WTC11 (cell line): ENCODE results near the gene LARP4B.

ENCODE experiments used
- AFF4 ChIP-seq: sonication (generic); formaldehyde crosslinking; IDR thresholded peaks from 2 replicates; pipeline ENCODE4 v1.8.1; 2023; ENCODE audit warnings: mild to moderate bottlenecking, missing genetic modification reagents, borderline replicate concordance
- ETV6 ChIP-seq: sonication (generic); formaldehyde crosslinking; IDR thresholded peaks from 2 replicates; pipeline ENCODE4 v1.8.1; 2022; ENCODE audit warnings: mild to moderate bottlenecking, missing genetic modification reagents
- FOXP1 ChIP-seq: sonication (generic); formaldehyde crosslinking; IDR thresholded peaks from 2 replicates; pipeline ENCODE4 v1.8.0; 2022; ENCODE audit warnings: missing genetic modification reagents, mild to moderate bottlenecking, moderate library complexity, borderline replicate concordance
- MAX ChIP-seq: sonication (generic); formaldehyde crosslinking; IDR thresholded peaks from 2 replicates; pipeline ENCODE4 v1.8.0; 2022; ENCODE audit warnings: mild to moderate bottlenecking, missing genetic modification reagents
- NFYB ChIP-seq: sonication (generic); formaldehyde crosslinking; conservative IDR thresholded peaks from 2 replicates; pipeline ENCODE4 v1.8.0; 2022; ENCODE audit warnings: low read depth, missing genetic modification reagents
- PRDM15 ChIP-seq: sonication (generic); formaldehyde crosslinking; IDR thresholded peaks from 2 replicates; pipeline ENCODE4 v1.8.0; 2022; ENCODE audit warnings: missing genetic modification reagents
- SMAD3 ChIP-seq: sonication (generic); formaldehyde crosslinking; IDR thresholded peaks from 2 replicates; pipeline ENCODE4 v1.8.0; 2022; ENCODE audit warnings: missing genetic modification reagents, mild to moderate bottlenecking, borderline replicate concordance
- ZBTB21 ChIP-seq: sonication (generic); formaldehyde crosslinking; IDR thresholded peaks from 2 replicates; pipeline ENCODE4 v1.8.1; 2023; ENCODE audit warnings: mild to moderate bottlenecking, missing genetic modification reagents, borderline replicate concordance
- ZNF232 ChIP-seq: sonication (generic); formaldehyde crosslinking; IDR thresholded peaks from 2 replicates; pipeline ENCODE4 v1.8.0; 2022; ENCODE audit warnings: mild to moderate bottlenecking, missing genetic modification reagents
- TF ChIP-seq, protein P1 (sequence below): fragments of 200-600 bp; IDR thresholded peaks from 2 replicates; pipeline ENCODE4 v1.8.0; 2022; ENCODE audit warnings: antibody characterized with exemption
- TF ChIP-seq, protein P2 (sequence below): sonication (generic); formaldehyde crosslinking; IDR thresholded peaks from 2 replicates; pipeline ENCODE4 v1.8.1; 2022; ENCODE audit warnings: low read depth, mild to moderate bottlenecking, moderate library complexity, missing genetic modification reagents, borderline replicate concordance
- TF ChIP-seq, protein P3 (sequence below): sonication (generic); formaldehyde crosslinking; IDR thresholded peaks from 2 replicates; pipeline ENCODE4 v1.8.1; 2023; ENCODE audit warnings: mild to moderate bottlenecking, missing genetic modification reagents
- TF ChIP-seq, protein P4 (sequence below): fragments of 250-450 bp; sonication (Bioruptor Pico); IDR thresholded peaks from 2 replicates; pipeline ENCODE4 v1.9.0; 2021; ENCODE audit warnings: mild to moderate bottlenecking

DNA sequence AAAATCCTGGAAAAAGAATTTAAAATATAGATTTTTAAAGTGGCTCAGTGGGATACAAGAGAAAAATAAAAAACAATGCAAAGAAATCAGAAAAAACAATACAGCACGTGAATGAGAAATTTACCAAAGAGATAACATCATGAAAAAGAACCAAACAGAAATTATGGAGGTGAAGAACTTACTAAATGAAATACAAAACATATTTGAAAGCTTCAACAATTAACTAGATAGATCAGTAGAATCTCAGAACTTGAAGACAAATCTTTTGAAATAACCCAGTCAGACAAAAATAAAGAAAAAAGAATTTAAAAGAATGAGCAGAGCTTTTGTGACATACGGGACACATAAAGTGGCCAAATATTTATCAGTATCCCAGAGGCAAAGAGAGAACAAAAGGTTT is 170.9 kb downstream of the LARP4B start:
- TF ChIP-seq NFYB (no peak), FOXP1 (no peak), ZBTB21 (CRISPR knock-in tag) (no peak), ETV6 (CRISPR knock-in tag) (no peak), MAX (CRISPR knock-in tag) (no peak), PRDM15 (CRISPR knock-in tag) (no peak), SMAD3 (CRISPR knock-in tag) (no peak), ZNF232 (no peak), AFF4 (no peak)
- TF ChIP-seq, protein P1, sequence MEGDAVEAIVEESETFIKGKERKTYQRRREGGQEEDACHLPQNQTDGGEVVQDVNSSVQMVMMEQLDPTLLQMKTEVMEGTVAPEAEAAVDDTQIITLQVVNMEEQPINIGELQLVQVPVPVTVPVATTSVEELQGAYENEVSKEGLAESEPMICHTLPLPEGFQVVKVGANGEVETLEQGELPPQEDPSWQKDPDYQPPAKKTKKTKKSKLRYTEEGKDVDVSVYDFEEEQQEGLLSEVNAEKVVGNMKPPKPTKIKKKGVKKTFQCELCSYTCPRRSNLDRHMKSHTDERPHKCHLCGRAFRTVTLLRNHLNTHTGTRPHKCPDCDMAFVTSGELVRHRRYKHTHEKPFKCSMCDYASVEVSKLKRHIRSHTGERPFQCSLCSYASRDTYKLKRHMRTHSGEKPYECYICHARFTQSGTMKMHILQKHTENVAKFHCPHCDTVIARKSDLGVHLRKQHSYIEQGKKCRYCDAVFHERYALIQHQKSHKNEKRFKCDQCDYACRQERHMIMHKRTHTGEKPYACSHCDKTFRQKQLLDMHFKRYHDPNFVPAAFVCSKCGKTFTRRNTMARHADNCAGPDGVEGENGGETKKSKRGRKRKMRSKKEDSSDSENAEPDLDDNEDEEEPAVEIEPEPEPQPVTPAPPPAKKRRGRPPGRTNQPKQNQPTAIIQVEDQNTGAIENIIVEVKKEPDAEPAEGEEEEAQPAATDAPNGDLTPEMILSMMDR = no peak
- TF ChIP-seq, protein P2, sequence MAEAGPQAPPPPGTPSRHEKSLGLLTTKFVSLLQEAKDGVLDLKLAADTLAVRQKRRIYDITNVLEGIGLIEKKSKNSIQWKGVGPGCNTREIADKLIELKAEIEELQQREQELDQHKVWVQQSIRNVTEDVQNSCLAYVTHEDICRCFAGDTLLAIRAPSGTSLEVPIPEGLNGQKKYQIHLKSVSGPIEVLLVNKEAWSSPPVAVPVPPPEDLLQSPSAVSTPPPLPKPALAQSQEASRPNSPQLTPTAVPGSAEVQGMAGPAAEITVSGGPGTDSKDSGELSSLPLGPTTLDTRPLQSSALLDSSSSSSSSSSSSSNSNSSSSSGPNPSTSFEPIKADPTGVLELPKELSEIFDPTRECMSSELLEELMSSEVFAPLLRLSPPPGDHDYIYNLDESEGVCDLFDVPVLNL (CRISPR knock-in tag) = no peak
- TF ChIP-seq, protein P3, sequence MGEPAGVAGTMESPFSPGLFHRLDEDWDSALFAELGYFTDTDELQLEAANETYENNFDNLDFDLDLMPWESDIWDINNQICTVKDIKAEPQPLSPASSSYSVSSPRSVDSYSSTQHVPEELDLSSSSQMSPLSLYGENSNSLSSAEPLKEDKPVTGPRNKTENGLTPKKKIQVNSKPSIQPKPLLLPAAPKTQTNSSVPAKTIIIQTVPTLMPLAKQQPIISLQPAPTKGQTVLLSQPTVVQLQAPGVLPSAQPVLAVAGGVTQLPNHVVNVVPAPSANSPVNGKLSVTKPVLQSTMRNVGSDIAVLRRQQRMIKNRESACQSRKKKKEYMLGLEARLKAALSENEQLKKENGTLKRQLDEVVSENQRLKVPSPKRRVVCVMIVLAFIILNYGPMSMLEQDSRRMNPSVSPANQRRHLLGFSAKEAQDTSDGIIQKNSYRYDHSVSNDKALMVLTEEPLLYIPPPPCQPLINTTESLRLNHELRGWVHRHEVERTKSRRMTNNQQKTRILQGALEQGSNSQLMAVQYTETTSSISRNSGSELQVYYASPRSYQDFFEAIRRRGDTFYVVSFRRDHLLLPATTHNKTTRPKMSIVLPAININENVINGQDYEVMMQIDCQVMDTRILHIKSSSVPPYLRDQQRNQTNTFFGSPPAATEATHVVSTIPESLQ (CRISPR knock-in tag) = no peak
- TF ChIP-seq, protein P4, sequence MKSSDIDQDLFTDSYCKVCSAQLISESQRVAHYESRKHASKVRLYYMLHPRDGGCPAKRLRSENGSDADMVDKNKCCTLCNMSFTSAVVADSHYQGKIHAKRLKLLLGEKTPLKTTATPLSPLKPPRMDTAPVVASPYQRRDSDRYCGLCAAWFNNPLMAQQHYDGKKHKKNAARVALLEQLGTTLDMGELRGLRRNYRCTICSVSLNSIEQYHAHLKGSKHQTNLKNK (CRISPR knock-in tag) = no peak
